ENCODE measurements around the gene ORM1.

The ORM1 gene

DNA sequence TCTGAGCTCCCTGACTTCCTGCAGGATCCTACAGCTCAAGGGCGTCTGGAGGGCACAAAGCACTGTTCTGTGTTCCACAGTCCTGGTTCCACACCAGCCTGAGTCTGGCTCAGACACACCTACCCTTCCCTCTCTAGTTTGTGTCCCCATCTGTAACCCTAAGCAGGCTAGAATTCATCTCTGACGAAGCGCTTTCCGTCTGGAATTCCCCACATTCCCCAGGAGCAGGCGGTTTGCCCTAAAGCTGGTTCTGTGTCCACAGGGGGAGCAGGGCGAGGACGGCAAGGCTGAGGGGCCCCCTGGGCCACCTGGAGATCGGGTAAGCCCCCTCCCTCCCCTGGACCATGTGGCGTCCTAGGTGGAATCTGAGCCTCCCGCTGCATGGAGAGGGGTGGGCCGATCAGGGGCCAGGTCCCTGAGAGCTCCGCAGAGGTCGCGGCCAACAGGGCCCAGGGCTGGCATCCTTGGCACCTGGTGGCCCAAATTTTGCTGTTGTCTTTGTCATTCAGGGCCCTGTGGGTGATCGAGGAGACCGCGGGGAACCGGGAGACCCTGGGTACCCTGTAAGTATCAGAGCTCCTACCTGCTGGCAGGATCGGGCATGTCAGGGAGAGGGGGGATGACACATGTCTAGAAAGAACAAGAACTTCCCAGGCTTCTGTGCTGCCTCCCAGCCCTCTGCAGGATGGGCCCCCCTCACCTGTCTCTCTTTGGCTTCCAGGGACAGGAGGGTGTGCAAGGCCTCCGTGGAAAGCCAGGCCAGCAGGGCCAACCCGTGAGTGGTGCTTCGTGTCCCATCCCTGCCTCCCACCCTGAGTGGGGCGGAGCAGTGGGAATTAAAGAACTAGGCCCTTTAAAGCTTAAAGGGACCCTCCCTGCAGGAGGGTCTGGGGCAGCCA is 34.5 kb upstream of the ORM1 start:
- no peak for DNase-seq

DNA sequence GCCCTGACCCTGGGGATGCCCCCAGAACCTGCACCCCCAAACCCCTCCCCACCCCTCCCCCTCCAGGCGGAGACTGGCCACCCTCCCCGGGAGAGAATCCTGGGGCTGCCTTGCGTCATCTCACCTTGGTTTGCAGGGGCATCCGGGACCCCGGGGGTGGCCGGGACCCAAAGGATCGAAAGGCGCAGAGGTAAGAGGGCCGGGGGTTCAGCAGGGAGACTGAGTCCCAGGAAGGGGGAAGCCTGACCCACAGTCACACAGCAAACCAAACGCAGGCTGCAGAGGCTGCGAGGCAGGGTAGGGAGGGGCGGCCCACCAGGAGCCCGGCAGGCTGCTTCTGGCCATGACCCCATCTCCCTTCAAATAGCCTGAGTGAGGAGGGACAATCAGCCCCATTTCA is 33.8 kb upstream of the ORM1 start:
- no peak for DNase-seq

DNA sequence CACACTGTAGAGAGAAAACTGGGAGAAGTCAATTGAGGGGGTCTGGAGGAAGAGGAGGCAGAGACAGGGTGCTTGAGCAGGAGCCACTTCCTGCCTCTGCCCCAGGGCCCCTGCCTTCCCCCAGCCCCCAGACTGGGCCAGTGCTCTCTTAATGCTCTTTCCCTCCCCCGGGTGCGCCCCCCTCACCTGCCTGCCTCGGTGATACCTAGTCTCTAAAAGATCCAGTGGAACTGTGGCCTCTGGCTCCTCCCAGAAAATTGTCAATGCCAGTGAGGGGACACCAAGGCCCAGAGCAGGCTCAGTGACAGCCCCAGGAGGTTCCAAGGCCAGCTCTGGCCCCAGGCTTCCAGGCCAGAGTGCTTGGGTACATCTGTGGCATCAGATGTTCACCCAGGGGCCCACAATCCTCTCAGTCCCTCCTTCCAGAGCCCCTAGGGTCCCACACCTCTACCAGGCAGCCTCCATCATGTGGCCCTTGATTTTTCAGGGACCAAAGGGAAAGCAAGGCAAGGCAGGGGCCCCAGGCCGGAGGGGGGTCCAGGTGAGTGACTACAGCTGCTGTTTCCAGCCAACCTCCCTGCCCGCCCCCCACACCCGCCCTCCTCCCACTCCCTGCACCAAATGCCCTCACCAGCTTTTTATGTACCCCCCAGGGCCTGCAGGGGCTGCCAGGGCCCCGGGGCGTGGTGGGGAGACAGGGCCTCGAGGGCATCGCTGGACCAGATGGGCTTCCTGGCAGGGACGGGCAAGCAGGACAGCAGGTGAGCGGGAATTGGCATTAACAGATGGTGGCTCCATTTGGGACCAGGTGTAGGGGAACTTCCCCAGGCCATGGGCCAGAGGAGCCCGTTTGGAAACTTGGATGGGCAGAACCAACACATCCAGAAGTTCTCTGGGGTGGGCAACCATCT is 33.1 kb upstream of the ORM1 start:
- DNase-seq, result no peak

DNA sequence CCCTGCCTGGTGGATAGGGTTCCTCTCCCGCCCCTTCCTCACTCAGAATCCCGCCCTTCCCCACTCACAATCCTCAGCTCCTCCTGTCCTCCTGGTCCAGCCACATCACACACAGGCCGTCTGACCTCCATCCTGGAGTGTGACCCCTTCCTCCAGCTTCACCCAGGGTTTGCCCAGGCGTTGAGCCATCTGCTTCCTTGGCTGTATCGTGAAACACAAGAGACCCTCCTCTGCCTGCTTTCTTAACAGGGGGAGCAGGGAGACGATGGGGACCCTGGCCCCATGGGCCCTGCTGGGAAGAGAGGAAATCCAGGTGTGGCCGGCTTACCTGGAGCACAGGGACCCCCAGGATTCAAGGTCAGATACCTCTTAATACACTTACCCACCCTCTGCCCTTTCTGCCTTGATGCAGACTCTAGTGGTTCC is 32.3 kb upstream of the ORM1 start:
- DNase-seq, result no peak

DNA sequence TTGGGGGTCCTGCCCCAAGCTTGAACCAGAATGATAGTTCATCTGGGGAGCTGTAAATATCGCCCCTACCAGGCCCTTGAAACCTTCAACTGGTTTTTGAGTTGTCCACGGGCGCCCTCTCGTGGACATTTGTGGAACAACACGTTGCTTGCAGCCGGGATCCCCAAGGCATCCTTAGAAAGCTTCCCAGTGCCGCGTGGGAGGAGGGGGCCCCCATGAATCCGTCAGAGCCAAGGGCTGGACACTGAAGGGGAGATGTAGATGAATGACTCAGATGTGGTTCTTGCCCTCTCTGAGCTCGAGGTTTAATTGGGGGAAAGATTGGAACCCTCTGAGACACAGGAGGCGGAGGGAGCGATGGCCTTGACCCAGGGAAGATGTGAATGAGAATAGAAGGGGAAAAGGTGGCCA is 31.8 kb upstream of the ORM1 start:
- DNase-seq, result no peak

DNA sequence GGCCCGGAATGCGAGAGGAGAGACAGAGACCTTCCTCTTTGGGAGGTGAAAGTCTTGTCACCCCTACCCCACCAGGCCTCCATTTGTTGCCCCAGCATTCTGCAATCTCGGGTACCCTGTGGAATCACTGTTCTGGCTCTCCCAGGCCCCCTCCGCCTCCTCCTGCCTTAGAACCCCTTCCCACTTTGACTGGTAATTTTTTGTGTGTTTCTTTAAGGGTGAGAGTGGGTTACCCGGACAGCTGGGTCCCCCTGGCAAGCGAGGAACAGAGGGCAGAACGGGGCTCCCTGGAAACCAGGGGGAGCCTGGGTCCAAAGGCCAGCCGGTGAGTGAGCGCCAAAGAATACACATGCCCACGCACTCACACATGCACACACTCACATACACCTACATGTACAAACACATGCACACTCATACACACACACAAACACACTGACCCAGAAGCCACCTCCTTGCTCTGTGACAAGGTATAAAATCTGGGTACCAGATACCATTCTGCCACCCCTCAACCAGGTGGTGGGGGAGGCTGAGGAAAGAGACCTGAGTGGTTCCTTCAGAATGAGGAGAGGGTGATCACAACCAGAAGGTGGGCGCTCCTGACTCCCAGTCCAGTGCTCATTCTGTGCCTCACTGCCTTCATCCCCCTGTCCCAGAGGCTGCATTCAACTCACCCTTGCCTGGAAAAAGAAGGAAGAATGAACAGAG is 30.9 kb upstream of the ORM1 start:
- no peak for DNase-seq

DNA sequence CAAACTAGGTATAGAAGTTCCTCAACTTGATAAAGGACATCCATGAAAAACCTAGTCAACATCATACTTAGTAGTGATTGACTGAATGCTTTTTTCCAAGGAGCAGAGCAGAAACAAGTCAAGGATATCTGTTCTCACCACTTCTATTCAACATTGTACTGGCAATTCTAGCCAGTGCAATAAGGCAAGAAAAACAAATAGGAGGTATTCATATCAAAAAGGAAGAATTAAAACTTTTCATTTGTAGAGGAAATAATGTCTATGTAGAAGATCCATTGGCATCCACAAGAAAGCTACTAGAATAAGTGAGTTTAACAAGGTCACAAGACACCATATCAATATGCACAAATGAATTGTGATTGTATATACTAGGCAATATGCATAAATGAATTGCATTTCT is 28.2 kb upstream of the ORM1 start:
- DNase-seq, result no peak

DNA sequence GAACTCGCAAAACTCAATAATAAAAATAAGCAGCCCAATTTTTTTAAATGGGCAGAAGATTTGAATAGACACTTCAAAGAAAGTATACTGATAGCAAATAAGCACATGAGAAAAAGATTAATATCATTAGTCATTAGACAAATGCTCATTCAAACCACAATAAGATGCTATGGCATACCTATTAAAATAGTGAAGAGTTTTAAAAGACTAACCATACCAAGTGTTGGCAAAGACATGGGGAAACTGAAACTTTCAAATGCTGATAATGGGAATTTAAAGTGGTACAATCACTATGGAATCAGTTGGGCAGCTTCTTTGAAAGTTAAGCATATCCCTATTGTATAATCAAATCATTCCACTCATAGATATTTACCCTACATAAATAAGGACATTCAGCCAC is 26.6 kb upstream of the ORM1 start:
- no peak for DNase-seq

DNA sequence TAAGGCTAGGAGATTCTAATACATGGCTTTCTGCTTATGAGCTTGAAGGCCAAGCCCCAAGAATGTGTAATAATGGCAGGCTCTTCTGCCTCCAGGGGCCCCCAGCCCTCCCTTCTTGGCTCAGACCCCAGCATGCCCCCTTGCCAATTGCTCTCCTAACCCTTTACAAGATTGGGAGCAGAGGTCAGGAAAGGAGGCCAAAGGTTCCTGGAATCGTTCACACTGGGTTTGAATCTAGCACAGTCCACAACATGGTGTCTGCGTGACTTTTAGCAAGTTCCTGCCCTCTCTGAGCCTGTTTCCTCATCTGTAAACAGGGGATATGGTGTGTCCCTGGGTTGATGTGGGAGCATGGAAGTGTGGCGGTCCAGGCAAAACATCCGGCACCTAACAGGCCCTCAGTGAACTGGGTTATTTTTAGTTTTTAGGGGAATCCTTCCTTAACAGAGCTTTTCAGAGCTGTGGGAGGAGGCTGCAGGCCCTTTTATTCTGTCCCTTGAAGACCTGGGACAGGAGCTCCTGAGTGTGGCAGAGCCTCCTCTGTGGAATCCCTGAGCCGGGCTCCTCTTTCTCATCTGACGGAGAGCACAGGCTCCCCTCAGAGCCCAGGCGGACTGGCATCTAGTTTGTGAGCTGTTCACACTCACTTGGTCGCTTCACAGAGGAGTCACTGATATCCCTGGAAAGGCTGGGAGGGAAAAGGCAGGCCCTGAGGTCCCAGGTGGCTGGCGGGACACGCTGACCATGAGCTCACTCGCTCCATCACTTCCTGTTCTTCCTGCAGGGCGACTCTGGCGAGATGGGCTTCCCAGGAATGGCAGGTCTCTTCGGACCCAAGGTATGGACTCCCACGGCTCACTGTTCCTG is 23.4 kb upstream of the ORM1 start:
- DNase-seq, result no peak

DNA sequence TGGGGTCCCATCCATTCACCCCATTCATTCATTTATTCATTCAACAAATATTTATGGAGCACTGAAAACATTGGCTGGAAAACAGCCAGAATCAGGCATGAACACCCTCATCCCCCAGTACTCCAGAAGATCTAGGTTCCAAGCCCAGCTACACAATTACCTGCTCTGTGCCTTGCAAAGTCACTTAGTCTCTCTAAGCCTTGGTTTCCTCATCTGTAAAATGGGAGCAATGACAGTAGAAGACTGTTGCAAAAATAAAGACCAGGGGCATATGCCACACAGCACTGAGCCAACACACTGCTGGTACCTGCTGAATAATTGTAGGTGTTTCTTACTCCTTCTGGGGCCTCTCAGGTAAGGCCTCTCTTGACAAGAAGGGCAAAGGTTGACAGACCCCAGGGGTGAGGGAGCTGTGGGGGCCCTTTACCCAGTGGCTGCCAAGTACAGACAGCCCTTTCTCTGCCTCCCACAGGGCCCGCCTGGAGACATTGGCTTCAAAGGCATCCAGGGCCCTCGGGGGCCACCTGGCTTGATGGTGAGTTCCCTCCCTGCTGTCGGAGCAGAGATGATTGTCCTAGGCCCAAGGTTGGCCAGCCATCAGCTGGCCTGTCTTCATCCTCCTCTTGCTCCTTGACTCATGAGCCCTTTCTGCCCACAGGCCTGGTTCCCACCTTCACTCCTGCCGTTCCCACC is 22.6 kb upstream of the ORM1 start:
- no peak for DNase-seq

DNA sequence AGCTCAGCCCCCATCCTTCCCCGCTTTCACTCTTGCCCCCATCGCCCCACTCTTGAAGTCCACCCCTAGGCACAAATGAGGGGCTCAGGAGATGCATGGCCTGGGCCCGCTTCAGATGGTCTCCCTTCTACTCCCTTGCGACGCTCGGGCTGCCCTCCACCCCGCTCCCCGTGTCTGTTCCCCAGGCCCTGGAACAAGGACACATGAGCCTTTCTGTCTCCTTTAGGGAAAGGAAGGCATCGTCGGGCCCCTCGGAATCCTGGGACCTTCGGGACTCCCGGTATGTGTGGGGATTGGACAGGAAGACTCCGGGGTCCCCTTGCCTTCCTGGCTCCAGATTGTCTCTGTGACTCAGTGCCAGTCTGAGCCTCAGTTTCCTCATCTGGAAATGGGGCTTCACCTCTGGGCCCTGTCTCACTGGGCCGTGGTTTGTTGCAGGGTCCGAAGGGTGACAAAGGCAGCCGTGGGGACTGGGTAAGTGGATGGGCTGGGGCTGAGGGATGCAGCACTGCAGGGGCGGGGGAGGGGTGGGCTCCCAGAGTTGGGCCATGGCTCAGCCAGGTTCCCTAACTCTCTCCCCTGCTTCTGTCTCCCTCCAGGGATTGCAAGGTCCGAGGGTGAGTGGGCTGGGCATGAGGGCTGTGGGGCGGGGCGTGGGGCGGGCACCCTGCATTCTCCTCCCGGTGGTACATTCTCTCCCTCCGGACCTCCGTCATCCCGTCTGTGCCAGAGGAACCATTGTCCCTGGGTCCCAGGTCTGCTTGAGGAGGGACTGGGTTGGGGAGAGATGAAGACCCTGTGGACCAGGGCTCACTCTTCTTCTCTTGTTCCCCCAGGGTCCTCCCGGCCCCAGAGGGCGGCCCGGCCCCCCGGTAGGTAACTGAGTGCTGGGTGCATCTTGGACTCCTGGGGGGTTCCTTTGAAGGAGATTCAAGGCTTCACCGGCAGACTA is 21.8 kb upstream of the ORM1 start:
- no peak for DNase-seq

DNA sequence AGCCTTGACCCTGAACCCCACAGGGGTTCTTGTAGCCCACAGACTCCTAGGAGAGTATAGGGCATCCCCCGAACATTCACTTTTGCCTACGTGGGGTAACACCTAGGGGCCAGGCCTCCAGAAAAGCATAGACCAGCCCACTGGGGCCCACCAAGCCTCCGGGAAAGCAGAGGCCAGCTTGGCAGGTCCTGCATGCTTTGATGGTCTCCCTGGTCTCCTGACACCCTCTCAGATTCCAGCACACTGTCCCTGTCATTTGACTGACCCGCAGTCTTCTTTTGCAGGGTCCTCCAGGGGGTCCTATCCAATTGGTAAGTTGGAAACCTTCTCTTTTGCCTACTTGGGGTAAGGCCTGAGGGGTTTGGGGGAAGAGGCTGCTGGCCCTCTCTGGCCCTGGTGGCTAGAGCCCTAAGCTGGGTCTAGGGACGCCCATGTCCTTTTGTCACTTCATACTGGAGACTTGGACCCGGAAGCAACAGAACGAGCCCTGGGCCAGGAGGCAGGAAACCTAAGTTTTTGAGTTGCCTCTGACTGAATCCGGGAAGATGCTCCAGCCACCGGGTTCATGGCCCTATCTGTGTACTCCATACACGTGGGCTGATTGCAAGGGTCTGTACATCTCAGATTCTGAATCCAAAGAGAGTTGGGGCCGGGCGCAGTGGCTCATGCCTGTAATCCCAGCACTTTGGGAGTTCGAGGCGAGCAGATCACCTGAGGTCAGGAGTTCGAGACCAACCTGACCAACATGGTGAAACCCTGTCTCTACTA is 20.9 kb upstream of the ORM1 start:
- no peak for DNase-seq

DNA sequence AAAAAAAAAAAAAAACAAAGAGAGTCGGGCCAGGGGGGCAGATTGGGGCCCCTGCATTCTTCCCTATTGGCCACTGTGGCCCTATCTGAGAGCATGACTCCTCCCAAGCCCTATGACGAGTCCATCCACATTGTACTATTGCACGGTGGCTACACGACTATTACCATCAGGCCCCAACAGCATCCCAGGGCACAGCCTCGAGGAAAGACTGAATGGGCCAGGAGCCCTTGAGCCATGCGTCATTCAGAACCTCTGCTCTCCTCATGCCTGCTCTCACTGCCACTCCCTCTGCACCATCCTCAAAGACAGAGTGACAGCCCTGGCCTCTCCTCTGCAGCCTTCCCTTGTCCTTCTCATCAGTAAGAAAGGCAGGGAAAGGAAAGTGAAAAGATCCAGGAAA is 20.2 kb upstream of the ORM1 start:
- no peak for DNase-seq

DNA sequence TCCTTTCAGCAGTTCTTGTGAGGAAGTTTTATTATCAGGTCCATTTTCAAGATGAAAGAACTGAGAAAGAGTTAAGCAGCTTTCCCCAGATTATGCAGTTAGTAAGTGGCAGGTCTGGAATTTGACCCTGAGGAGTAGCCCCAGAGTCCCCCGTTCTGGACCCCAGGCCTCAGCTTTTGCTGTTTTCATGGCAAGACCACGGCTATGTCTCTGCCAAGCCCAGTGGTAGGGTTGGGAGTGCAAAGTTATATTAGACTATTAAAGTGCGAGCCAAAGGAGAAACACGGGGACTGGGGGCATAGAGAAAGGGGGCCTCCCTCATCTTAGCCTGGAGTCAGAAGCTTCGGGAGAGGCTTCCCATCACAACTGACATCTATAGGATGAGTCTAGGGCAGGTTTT is 19.3 kb upstream of the ORM1 start:
- DNase-seq, result no peak

DNA sequence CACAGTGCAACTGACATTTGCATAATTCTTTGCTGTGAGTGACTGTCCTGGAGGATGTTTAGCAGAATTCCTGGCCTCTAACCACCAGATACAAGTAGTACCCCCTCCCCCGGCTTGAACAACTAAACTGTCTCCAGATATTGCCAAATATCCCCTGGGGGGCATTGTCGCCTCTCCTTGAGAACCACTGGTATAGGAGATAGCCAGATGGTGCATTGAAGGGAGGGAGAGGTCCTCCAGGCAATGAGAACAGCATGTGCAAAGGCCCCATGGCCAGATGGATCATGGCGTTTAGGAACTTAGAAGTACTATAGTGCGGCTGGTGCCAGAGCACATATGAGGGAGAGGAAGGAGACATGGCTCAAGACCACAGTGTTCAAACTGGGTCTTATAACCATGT is 18.9 kb upstream of the ORM1 start:
- DNase-seq, result no peak

DNA sequence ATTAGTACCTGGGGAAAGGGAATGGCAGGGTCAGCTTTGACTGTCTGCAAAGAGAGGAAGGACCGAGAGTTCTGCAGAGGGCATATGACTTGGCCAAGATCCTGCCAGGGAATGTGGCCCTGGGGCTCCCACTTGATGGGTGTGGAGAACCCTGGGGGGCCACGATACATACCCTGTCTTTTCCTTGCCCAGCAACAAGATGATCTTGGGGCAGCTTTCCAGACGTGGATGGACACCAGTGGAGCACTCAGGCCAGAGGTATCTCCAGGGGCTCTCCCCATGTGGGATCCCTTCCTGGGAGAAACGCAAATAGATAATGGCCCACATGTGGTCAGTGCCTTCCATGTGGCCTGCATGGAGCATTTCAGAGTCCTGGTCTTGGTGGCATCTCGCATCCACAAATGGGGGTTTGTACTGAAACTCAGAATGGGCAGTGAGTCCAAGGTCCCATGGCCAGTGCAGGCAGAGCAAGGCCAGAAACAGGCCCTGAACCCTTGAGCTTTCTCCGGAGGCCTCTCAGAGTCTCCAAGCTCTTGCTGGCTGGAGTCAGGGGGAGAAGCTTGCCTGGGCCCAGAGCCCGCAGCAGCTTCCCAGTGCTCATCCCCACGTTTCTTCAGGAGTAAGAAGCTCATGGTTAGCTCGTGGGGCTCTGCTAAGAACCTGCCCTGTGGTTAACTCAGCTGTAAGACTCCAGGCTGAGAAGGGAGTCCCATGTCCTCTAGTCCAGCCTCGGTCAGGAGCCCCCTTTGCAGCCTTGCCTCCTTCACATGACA is 18.3 kb upstream of the ORM1 start:
- no peak for DNase-seq

DNA sequence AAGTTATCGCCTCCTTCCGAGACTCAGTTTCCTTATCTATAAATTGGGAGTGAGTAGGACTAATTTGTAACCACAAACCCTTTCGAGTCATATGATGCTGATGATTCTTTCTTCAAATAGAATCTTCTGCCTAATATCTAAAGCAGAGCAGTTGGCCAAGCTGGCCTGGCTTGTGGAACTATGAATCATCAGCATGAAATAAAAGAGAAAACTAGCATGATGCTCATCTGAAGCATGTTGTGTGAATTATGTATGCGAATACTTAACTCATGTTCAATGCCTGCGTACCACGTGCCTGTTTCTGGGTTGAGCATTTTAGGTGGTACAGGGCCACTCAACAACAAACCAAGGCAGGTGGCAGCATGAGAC is 15.0 kb upstream of the ORM1 start:
- DNase-seq, result no peak

DNA sequence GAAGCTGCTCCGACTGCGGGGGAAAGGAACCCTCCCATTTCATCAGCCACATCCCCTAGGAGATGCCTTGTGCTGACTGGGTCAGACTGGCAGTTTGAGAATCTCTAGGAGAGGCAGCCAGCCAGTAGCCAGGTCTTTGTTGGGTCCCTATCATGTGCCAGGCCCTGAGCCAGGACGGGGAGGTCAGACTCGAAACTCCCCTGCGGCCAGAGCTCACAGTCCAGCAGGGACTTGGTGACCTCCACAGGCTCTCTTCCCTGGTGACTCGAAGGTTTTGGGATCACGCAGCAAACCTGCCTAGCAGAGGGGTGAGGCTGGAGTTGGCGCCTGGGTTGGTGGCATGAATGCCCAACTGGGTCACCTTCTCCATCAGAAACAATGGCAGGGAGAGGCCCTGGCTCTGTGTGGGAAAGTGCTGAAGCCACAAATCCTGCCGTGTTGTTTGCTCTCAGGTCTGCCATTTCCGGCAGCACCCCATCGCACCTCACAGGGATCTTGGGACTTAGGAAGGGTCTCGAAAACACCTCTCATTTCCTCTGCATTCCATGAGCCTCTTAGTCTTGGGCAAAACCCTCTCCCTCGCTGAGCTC is 14.4 kb upstream of the ORM1 start:
- no peak for DNase-seq

DNA sequence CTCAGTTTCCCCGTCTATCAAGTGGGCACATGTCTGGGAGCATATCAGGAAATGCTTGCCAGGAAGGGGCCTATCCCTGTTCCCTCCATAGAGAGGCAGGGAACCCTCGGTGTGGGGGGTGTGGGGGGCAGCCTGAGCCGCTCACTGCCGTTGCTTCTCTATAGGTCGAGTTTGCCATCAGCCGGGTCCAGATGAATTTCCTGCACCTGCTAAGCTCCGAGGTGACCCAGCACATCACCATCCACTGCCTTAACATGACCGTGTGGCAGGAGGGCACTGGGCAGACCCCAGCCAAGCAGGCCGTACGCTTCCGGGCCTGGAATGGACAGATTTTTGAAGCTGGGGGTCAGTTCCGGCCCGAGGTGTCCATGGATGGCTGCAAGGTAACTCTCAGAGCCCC is 13.8 kb upstream of the ORM1 start:
- DNase-seq, result no peak
